HG02642 (cell line): ENCODE data around the gene EFNB2.
A peak's percentile ranks its signal among the peaks of the same experiment; 100 is the strongest.

Experiments
- ATAC-seq: cut with Tn5 transposase; IDR thresholded peaks from one replicate; pipeline ENCODE4 v1.9.1; 2021; ENCODE audit warnings: mild to moderate bottlenecking; ENCODE audit not compliant: unreplicated experiment, poor library complexity

Gene EFNB2

DNA sequence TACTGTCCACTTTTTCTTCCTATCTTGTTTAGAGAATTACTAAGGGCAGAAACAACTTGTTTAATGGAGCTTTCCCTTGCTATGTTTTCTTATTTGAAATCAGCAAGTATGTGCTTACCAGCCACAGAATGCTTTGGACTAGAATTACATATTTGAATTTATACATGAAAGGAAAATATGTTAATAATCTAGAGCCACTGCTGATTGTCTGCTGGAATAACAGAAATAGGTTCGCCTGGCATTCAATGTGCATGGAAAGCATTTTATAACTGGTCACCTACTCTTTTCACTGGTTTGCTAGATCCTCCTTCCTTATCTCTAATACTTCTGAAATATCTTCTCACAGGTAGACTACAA lies 8.0 kb downstream of the EFNB2 start:
- no peak for ATAC-seq

GRCh38 chr13:106526738-106527444 lies 8.6 kb downstream of the EFNB2 start:
- no peak for ATAC-seq

DNA sequence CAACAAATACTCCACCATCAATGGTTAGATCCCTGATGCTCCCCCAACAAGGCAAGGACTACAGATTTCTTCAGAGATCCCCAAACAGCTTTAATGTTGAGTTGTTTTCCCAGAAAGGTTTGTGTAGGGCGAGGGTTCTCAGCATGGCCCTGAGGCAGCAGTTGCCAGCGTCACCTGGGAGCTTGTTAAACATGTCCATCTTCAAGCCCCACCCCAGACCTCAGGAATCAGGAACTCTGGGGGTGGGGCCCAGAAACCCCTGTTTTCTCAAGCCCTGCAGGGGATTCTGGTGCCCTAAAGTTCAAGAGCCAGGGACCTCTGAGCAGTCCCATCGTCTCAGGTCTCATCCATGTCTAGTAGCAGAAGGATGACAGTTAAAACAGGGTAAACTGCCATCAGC lies 9.6 kb downstream of the EFNB2 start:
- no peak for ATAC-seq

GRCh38 chr13:106524108-106524507 lies 11.4 kb downstream of the EFNB2 start:
- no peak for ATAC-seq

- ATAC-seq: no peak
Observed at GRCh38 chr13:106523576-106523975, 11.9 kb downstream of the EFNB2 start.

DNA sequence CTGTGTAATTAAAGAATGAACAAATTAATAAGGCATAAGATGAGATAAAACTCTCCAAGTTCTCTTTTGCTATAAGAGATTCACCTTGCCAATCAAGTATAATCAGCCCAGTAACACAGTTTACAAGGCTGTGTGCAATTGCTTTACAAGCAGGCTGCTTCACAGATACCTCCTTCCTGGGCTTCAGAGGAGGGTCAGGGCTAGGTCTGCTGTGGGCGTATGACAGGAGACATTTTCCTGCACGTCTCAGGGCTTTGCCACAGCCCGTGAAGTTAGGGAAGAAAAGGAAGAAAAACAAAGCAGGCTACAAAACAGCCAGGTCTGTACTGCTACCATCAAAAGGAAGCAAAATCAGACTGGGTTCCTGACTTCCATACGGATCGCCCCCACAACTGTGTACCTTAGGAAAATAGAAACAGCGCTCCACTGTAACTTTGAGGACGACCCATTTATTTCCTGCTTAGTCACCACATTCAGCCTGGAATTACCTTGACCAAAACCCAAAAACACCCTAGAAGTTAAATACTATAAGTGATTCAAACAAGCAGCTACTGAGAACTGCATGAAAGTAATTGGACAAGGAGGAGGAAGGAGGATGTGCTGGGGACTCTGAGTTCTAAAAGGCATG lies 12.4 kb downstream of the EFNB2 start:
- ATAC-seq: no peak

DNA sequence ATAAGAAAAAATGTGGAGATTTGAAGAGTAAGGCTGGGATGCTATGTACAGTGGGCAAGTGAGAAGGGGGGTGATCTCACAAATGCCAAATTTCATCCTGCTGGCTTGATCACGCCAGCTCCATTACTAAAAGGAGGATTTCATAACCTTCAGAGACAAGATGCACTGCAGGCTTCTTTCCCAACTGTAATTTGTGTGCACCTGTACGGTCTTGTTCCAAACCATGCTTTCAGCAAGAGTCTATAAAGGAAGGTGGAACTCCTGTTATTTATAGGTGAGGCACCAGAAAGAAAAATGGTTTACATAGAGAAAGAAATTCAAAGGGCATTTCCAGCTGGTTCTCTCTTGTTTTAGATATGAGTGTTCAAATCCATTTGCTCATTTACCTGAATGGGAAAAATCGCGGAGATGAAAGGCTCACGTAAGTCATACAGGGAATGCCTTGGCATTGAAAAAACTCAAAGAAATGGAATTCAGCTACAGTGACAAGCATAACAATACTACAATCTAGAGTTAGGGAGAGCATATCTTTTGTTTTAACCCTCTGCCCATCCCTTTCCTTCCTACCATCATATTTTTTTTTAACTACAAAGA lies 13.3 kb downstream of the EFNB2 start:
- ATAC-seq: no peak

DNA sequence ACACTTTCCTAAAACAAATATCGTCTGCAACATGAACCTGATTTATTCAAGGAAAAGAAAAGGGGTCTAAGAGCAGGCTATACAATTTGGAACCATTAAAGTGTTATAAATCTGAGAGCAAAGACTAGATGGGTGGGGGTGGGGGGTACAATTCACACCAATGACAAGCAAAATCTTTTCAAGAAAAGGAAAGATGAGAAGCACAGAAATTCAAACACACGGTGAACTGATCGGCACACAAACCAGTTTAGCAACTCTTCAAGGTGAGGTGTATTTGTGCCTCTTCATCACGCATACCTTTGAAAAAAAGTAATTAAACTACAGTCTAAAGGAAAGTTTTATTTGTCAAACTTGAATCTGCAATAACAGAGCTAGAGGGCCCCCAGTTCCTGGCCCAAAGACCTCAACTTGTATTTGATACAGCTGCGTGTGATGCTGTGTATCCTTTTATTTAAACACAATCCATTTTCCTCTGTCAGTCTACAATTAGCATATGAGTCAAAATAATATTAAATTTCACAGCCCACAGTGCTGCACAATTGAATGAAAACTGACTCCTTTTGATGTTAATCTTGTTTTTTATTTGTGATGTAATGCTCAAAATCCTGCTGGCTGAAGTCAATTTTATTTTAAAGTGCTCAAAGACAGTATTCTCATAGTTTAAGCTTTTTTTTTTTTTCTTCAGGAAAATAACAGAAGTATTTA lies 14.2 kb downstream of the EFNB2 start:
- no peak for ATAC-seq

DNA sequence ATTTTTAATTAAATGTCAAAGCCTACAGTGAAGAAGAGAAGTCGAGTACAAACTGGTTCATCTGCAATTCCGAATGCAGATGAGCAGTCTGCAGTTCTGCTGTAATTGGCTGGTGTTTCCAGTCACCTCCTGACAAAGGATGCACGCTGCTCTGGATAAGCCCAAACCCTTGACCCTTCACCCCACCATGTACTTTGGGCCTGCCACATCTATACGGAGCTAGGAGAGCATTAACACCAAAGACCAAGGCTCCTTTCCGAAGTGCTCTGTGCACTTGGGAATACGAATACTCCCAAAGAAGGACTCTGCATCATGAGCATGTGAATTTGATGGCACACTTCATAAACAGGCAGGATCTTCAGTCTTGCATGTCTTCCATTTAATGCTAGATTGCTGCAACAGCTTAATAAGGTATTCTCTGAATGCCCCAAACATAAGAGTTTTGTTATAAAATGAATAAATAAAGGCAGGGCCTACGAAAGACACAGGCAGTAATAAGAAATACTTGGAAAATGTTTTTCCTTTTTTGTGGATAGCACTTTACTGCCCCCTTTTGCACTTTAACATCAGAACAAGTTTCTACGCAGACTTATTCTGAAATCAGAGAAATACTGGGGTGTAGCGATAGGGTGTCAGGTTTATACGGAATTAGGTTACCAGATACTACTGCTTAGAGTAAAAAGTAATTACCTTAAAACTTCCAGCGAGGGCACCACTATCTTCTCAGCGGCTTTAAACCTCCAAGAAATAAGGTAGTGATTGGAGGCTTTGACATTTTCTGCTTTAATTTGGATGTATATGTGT lies 15.0 kb downstream of the EFNB2 start:
- no peak for ATAC-seq

DNA sequence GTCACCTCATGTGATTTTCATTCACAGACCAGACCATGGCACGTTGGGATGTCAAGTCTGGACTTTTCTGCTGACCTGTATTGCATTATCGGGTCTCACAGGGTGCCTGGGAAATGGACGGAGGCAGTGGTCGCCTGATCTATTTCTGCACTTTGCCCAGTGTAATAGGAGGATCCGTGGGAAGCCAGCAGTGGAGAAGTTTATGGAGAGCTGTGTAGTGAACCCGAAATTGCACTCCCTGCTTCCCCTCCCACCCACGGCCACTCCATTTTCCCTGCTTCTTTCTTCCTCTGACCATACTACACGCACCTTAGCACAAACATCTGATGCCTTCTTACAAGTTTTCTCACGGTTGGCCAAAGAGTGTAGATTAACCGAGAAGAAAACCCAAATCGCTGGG lies 16.9 kb downstream of the EFNB2 start:
- ATAC-seq: no peak

- ATAC-seq: no peak
Observed at GRCh38 chr13:106517109-106517847, 18.2 kb downstream of the EFNB2 start.

DNA sequence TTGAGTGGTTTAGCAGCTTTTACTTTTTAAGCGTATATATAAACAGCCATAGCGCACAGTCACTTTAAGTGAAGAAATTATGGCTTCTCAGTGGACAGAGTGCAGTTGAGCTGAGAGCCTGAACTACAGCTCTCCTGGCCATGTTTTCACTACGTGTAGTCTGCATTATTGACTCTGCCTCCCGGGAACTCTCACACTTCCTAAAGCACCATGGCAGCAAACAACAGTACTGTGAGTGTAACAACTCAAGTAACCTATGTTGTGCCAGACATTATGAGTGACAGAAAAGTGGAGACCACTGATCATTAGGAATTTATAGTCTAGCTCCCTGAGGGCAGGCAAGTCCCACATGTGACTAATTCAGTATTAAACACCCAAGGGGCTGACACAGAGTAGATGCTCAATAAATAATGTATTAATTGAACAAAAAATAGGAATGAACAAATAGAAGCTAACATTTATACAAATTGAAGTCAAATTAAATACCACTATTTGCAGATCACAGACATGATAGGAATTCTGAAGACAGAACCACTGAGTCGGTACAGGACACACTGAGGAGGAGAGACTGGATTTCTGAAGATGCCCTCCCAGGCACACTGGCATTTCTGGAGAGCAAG lies 19.7 kb downstream of the EFNB2 start:
- no peak for ATAC-seq

DNA sequence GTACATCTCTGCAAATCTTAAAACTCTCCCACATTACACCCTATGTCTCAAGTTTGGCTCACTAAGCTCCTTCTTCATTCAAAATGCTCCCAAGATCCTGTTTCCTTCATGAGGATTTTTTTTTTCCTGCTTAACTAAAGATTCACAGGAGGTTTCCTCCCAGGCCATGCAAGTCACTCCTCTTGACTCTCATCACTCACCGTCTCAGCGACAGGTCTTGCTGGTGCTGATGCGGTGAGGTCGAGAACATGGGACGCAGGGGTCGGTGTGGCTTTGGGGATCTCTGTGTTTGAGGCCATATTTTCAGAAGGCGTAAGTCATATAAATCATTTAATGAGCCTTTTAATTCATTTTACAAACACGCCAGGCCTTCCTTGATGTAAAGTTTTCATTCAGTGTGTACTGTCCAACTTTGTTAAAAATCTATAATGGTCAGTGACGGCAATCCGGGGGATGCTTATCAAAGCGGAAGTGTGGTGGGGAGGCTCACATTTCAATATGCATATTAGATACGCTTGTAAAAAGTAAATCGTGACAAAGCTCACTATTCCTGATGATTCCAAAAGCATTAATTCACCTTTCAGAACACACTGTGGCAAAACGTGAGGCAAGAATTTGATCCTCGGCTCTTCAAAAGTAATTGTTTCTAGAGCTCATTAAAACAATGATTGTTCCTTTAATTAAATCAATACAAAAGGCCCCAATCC lies 20.4 kb downstream of the EFNB2 start:
- ATAC-seq: no peak

DNA sequence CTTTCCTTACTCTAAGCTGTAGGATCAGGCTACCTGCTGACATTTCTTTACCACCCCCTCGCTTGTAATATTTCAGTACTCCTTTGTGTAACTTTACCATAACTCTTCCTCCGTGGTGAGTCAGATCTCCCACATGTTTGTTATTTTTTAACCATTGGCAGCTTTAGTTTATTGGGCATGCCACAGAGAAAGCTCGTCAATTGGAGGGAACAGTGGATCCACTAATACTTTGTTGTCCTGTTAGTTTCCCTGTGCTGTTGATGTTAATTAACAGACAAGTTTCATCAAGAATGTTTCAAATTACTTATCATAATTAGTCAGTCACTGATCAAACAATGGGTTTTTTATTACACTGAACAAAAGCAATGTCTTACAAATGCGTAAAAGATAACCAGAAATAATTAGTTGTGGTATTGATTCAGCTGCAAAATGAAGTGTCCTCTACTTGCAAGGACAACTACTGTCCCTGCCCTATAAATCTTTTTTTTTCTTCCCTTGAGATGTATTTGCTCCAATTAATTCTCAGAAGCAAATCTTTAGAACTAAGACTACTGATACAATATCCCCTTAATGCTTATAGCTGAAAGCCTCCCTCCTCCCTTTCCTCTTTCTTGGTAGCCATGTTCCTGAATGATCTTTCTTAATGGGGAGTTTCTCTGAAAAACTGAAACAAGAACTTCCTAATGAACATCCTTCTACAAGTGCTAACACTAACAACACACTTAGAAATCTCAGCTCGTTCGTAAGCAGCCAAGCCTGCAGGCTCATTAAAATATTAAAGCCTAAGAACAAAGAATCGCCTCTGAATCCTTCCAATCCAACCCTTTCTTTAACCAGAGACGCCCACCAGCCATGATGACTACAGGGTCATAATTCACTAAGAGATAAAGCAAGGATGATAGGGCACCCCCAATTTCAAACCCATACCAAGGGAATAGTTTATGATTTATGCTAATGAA lies 22.2 kb downstream of the EFNB2 start:
- no peak for ATAC-seq

GRCh38 chr13:106507560-106508274 lies 27.7 kb downstream of the EFNB2 start:
- peak; percentile 87 for ATAC-seq

GRCh38 chr13:106506286-106506685 lies 29.2 kb downstream of the EFNB2 start:
- ATAC-seq: no peak

GRCh38 chr13:106505732-106506131 lies 29.7 kb downstream of the EFNB2 start:
- ATAC-seq: no peak
